Upper lobe of left lung (tissue), 6 donors: Measurements from ENCODE around the gene ENG. TPM values are rescaled to one million over a fixed set of nuclear protein-coding genes. Genes with fewer than 3 reads are reported as not detected.

Experiments used
- ATAC-seq, 2 donors: fragments of 200-7000 bp; cut with Tn5 transposase; one replicate each; pipeline ENCODE4 v1.9.1; 2022; ENCODE audit warnings: mild to moderate bottlenecking in 2 of 2, moderate library complexity in 2 of 2; ENCODE audit not compliant: low FRiP score in 2 of 2
- DNase-seq, 2 donors: peaks; one replicate each; pipeline ENCODE4 v3.0.0-alpha.2; 2019 to 2020
- H3K27ac ChIP-seq, 4 donors: fragments of 200-600 bp; sonication (generic); one replicate each; pipeline ENCODE4 v1.5.1; 2016 to 2019
- H3K27me3 ChIP-seq, 4 donors: fragments of 200-600 bp; sonication (generic); one replicate each; pipeline ENCODE4 v1.5.1; 2017 to 2019
- H3K36me3 ChIP-seq, 4 donors: fragments of 200-600 bp; sonication (generic); one replicate each; pipeline ENCODE4 v1.5.1; 2016 to 2019
- H3K4me1 ChIP-seq, 4 donors: fragments of 200-600 bp; sonication (generic); one replicate each; pipeline ENCODE4 v1.5.1; 2018 to 2019
- H3K4me3 ChIP-seq, 4 donors: fragments of 200-600 bp; sonication (generic); one replicate each; pipeline ENCODE4 v1.5.1; 2017 to 2019; ENCODE audit warnings: mild to moderate bottlenecking in 2 of 4, moderate library complexity in 1 of 4
- H3K9me3 ChIP-seq, 4 donors: fragments of 200-600 bp; sonication (generic); one replicate each; pipeline ENCODE4 v1.5.1; 2018 to 2019
- EP300 ChIP-seq, 4 donors: sonication (generic); formaldehyde crosslinking; IDR thresholded peaks; one replicate each; pipeline ENCODE4 v1.5.1; 2017; ENCODE audit warnings: antibody characterized with exemption in 4 of 4, control low read depth in 2 of 4
- POLR2A ChIP-seq, 4 donors: fragments of 450-650 bp; IDR thresholded peaks; one replicate each; pipeline ENCODE4 v1.5.1; 2016 to 2017; ENCODE audit warnings: antibody characterized with exemption in 4 of 4, mild to moderate bottlenecking in 2 of 4
- POLR2AphosphoS5 ChIP-seq, 2 donors: sonication (generic); formaldehyde crosslinking; IDR thresholded peaks; one replicate each; pipeline ENCODE4 v1.5.1; 2017; ENCODE audit warnings: antibody characterized with exemption in 2 of 2
- whole genome bisulfite sequencing, 2 donors: methylation state at CpG; one replicate each; pipeline ENCODE4 v1.1.5; 2017 to 2018; 5-methylcytosine and 5-hydroxymethylcytosine counted together
- total RNA-seq, 6 donors: library from RNA; depleted of rRNA in 4 of 6; stranded (reverse); fragments of >200 nt in 4 of 6; gene quantifications; one replicate each; pipeline versions ENCODE4 v1.1.0 to v1.2.1, GENCODE V29; 2016 to 2021
- TF ChIP-seq, protein P1 (sequence below), 6 experiments: fragments of 450-650 bp in 4 of 6; fragments of 200-600 bp in 2 of 6; sonication (generic) in 2 of 6; IDR thresholded peaks; one replicate each; pipeline ENCODE4 v1.5.1; 2016 to 2019; ENCODE audit warnings: antibody characterized with exemption in 6 of 6
- donor health status: DM: no; HTN: no; CAD: no; lungs with moderate emphysema.
- donor health status: DM: no; HTN: yes; CAD: no; lungs with severe emphysema.

Gene ENG
- total RNA-seq, 6 donors from 2014 or later: 45.7 to 378 (median 178) TPM

DNA sequence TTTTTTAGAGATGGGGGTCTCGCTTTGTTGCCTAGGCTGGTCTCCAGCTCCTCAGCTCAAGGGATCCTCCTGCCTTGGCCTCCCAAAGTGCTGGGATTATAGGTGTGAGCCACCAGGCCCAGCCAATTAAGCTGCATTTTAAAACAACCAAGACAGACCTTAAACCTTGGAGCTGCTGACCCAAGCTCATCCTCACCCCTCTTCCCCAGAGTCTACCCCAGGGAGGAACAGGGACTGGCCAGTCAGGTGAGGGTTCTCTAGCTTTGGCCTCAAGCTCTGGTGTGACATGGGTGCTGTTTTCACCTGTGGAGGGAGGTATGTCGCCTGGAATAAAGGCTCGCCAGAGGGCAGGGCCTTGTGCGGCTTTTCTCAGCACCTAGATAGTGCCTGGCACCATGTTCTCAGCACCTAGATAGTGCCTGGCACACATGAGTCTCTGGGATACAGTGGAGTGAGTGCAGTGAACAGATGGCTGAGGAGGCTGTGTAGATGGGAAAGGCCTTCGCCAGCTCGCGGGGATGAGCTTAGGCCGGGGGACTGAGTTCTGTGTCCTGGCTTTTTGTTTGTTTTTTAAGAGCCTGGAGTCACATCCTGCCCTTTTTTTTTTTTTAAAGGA is 61.3 kb downstream of the ENG start:
- peaks cover 29 to 61% (median 49%) of the 10 kb centered on the region in 4 donors for H3K36me3 ChIP-seq
- 69 to 85% methylated on average over 8 of the region's 8 CpGs for WGBS, 2 donors
- no peak for ATAC-seq
- no peaks in the 10 kb centered on the region for H3K27me3 ChIP-seq
- no peak for TF ChIP-seq POLR2A (IDR thresholded peaks at IDR 0.05)
- TF ChIP-seq EP300 (IDR thresholded peaks at IDR 0.05): no peak
- TF ChIP-seq POLR2AphosphoS5 (IDR thresholded peaks at IDR 0.05): no peak
- TF ChIP-seq, protein P1, sequence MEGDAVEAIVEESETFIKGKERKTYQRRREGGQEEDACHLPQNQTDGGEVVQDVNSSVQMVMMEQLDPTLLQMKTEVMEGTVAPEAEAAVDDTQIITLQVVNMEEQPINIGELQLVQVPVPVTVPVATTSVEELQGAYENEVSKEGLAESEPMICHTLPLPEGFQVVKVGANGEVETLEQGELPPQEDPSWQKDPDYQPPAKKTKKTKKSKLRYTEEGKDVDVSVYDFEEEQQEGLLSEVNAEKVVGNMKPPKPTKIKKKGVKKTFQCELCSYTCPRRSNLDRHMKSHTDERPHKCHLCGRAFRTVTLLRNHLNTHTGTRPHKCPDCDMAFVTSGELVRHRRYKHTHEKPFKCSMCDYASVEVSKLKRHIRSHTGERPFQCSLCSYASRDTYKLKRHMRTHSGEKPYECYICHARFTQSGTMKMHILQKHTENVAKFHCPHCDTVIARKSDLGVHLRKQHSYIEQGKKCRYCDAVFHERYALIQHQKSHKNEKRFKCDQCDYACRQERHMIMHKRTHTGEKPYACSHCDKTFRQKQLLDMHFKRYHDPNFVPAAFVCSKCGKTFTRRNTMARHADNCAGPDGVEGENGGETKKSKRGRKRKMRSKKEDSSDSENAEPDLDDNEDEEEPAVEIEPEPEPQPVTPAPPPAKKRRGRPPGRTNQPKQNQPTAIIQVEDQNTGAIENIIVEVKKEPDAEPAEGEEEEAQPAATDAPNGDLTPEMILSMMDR (IDR thresholded peaks at IDR 0.05): no peak
- H3K27ac ChIP-seq: peak overlapping the region in 3 of 4 donors; percentile 44 to 73 (median 60)
- peaks cover 23 to 60% (median 41%) of the 10 kb centered on the region in 4 donors for H3K4me1 ChIP-seq
- no peak overlapping the region for H3K4me3 ChIP-seq
- no peak for DNase-seq
- no peaks in the 10 kb centered on the region for H3K9me3 ChIP-seq

DNA sequence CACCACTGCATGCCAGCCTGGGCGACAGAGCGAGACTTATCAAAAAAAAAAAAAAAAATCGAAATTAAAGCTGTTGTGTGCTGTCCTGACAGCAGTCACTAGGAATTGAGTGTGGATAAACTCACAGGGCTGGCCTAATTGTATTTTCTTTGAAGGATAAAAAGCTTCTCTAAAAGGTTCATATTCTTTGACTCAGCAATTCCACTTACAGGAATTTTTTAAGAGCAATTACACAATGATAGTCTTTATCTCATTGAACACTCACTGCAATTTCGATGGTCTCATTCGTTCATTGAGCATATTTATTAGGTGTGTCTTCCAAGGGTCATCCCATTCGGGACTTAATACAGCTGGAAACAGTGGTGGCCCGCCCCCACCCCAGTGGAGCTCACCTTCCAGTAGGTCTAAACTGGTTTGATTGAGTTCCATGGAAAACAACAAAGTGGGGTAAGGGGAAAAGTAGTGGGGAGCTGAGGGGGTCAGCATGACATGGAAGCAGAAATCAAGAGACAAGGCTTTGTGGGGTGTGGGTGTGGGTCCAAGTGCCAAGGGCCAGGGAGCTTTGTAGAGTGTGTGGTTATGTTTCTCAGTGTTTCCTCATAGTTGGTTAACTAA is 61.9 kb downstream of the ENG start:
- H3K9me3 ChIP-seq: no peaks in the 10 kb centered on the region
- peak overlapping the region in 2 of 4 donors; percentile 44 to 60 for H3K27ac ChIP-seq
- no peak for ATAC-seq
- no peaks in the 10 kb centered on the region for H3K27me3 ChIP-seq
- TF ChIP-seq EP300 (IDR thresholded peaks at IDR 0.05) (no peak), POLR2AphosphoS5 (IDR thresholded peaks at IDR 0.05) (no peak), POLR2A (IDR thresholded peaks at IDR 0.05) (no peak)
- TF ChIP-seq, protein P1 (IDR thresholded peaks at IDR 0.05): no peak
- WGBS, 2 donors: 68 to 75% methylated on average over 7 of the region's 7 CpGs
- no peak for DNase-seq
- peaks cover 36 to 68% (median 56%) of the 10 kb centered on the region in 4 donors for H3K36me3 ChIP-seq
- H3K4me3 ChIP-seq: no peak overlapping the region
- peaks cover 28 to 66% (median 44%) of the 10 kb centered on the region in 4 donors for H3K4me1 ChIP-seq

DNA sequence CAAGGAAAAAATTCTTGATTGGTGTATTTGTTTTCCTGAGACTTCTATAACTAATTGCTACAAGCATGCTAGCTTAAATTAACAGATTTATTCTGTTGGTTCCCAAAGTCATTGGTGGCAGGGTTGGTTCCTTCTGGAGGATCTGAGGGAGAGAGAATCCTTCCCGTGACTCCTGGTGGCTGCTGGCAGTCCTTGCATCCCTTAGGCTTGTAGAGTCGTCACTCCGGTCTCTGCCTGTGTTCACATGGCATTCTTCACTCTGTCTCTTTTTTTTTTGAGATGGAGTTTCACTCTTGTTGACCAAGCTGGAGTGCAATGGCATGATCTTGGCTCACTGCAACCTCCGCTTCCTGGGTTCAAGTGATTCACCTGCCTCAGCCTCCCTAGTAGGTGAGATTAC is 63.4 kb downstream of the ENG start:
- WGBS, 2 donors: 84 to 88% methylated on average over 4 of the region's 4 CpGs
- Histone ChIP-seq H3K27me3 (no peaks in the 10 kb centered on the region), H3K4me1 (peaks cover 28 to 63% (median 43%) of the 10 kb centered on the region in 4 donors), H3K36me3 (peaks cover 39 to 77% (median 60%) of the 10 kb centered on the region in 4 donors), H3K9me3 (no peaks in the 10 kb centered on the region), H3K4me3 (no peak overlapping the region), H3K27ac (no peak overlapping the region)
- TF ChIP-seq POLR2A (IDR thresholded peaks at IDR 0.05) (no peak), EP300 (IDR thresholded peaks at IDR 0.05) (no peak), POLR2AphosphoS5 (IDR thresholded peaks at IDR 0.05) (no peak)
- TF ChIP-seq, protein P1 (IDR thresholded peaks at IDR 0.05): no peak
- ATAC-seq (no peak), DNase-seq (no peak)

DNA sequence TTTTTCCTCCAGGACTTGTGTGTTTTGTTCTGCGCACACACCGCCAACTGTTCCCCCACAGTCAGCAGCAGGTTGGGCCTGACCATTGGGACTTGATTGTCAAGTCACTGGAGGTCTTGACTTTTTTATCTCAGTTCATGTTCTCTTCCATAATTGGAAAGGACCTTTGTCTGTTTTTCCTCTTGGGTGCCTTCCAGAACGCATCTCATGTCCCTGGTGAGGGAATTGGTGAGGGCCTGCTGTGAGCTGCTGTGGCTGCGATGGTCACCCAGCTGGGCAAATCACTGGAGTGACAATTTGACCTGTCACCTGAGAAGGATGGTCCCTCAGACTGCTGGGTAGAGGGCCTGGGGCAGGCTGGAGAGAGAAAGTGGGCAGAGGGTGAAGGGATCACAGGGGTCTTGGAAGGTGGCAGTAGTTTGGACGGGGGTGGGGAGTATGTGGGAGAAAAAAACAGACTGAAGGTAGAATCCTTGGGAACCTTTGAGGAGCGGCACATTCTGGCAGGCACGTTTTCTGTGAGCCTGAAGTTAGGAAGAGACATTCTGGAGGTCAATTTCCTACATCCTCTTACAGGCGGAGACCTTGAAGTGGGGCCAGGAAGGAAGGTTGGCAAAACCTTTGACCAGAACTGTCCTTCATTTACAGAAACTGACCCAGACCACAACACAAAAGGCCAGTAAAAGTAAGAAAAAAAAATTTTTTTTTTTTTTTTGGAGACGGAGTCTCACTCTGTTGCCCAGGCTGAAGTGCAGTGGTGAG is 64.2 kb downstream of the ENG start:
- peaks cover 39 to 77% (median 60%) of the 10 kb centered on the region in 4 donors for H3K36me3 ChIP-seq
- no peak overlapping the region for H3K4me3 ChIP-seq
- DNase-seq (no peak), ATAC-seq (no peak)
- WGBS, 2 donors: 78 to 85% methylated on average over 9 of the region's 9 CpGs
- TF ChIP-seq POLR2AphosphoS5 (IDR thresholded peaks at IDR 0.05): no peak
- TF ChIP-seq EP300 (IDR thresholded peaks at IDR 0.05): no peak
- TF ChIP-seq POLR2A (IDR thresholded peaks at IDR 0.05): no peak
- TF ChIP-seq, protein P1 (IDR thresholded peaks at IDR 0.05): no peak
- peak overlapping the region in 2 of 4 donors; percentile 27 to 31 for H3K27ac ChIP-seq
- H3K9me3 ChIP-seq: no peaks in the 10 kb centered on the region
- H3K27me3 ChIP-seq: no peaks in the 10 kb centered on the region
- H3K4me1 ChIP-seq: peaks cover 24 to 58% (median 37%) of the 10 kb centered on the region in 4 donors
